SK-N-SH (cell line): ENCODE results near the gene TGFB2. TPM values are rescaled to one million over a fixed set of nuclear protein-coding genes. Genes with fewer than 3 reads are reported as not detected.

Experiments used
- CTCF ChIA-PET: fragments of 300-600, 350-600 bp; formaldehyde crosslinking; extraction: SDS; loops from one replicate; lab custom pipeline; 2021; lab: Yijun Ruan, JAX
- POLR2A ChIA-PET: fragments of 350-600 bp; sonication (Branson Sonifier 250); formaldehyde crosslinking; extraction: SDS; loops from one replicate; lab custom pipeline; 2020; ENCODE audit warnings: antibody characterized with exemption, inconsistent platforms; lab: Yijun Ruan, JAX
- DNase-seq: peaks from one replicate; pipeline ENCODE4 v3.0.0; 2012
- H2AFZ ChIP-seq: fragments of 200-600 bp; sonication (generic); 2 replicates; pipeline ENCODE4 v1.8.1; 2016; ENCODE audit warnings: antibody characterized with exemption, mild to moderate bottlenecking, low read depth
- H3F3A ChIP-seq: fragments of 200-600 bp; sonication (generic); replicated peaks from 2 replicates; pipeline ENCODE3; 2016; ENCODE audit warnings: antibody characterized with exemption, mild to moderate bottlenecking; ENCODE audit not compliant: insufficient read depth
- H3K27ac ChIP-seq, 2 experiments: fragments of 200-500 bp in 1 of 2; fragments of 200-600 bp in 1 of 2; sonication (Bioruptor generic) in 1 of 2; sonication (generic), shearing (Covaris generic) in 1 of 2; 2 replicates each; pipeline versions ENCODE4 v1.5.1 to v1.6.1; 2014 to 2016; ENCODE audit warnings: low read depth in 2 of 2, inconsistent platforms in 1 of 2, low read length in 1 of 2, mild to moderate bottlenecking in 1 of 2, mixed read lengths in 1 of 2
- H3K27me3 ChIP-seq: fragments of 200-600 bp; sonication (generic), shearing (Covaris generic); 2 replicates; pipeline ENCODE4 v1.6.1; 2016; ENCODE audit warnings: mixed run types; ENCODE audit not compliant: insufficient read depth
- H3K36me3 ChIP-seq, 2 experiments: fragments of 200-500 bp in 1 of 2; fragments of 200-600 bp in 1 of 2; sonication (Bioruptor generic) in 1 of 2; sonication (generic) in 1 of 2; replicated peaks in 1 of 2; 2 replicates each; pipeline versions ENCODE3 to v1.5.1; 2014 to 2016; ENCODE audit warnings: low read length in 1 of 2, mild to moderate bottlenecking in 1 of 2; ENCODE audit not compliant: insufficient read depth in 2 of 2, control insufficient read depth in 1 of 2
- H3K4me1 ChIP-seq, 2 experiments: fragments of 200-500 bp in 1 of 2; fragments of 200-600 bp in 1 of 2; sonication (Bioruptor generic) in 1 of 2; sonication (generic), shearing (Covaris generic) in 1 of 2; 2 replicates each; pipeline versions ENCODE4 v1.5.1 to v1.6.1; 2014 to 2016; ENCODE audit warnings: low read depth in 1 of 2, low read length in 1 of 2, mixed run types in 1 of 2; ENCODE audit not compliant: insufficient read depth in 2 of 2, control insufficient read depth in 1 of 2
- H3K4me2 ChIP-seq: fragments of 200-600 bp; sonication (generic), shearing (Covaris generic); 2 replicates; pipeline ENCODE4 v1.6.1; 2017; ENCODE audit warnings: mixed run types
- H3K4me3 ChIP-seq, 2 experiments: fragments of 200-500 bp in 1 of 2; fragments of 200-600 bp in 1 of 2; sonication (Bioruptor generic) in 1 of 2; sonication (generic), shearing (Covaris generic) in 1 of 2; 2 replicates each; pipeline versions ENCODE4 v1.5.1 to v1.8.1; 2014 to 2016; ENCODE audit warnings: low read depth in 2 of 2, inconsistent platforms in 1 of 2, low read length in 1 of 2, mild to moderate bottlenecking in 1 of 2, mixed read lengths in 1 of 2, moderate library complexity in 1 of 2
- H3K79me2 ChIP-seq: fragments of 200-600 bp; sonication (generic); 2 replicates; pipeline ENCODE4 v1.8.1; 2017; ENCODE audit warnings: mild to moderate bottlenecking; ENCODE audit not compliant: insufficient read depth
- H3K9ac ChIP-seq: fragments of 200-600 bp; sonication (generic); 2 replicates; pipeline ENCODE4 v1.6.1; 2017; ENCODE audit warnings: mixed run types
- H3K9me2 ChIP-seq: fragments of 200-600 bp; sonication (generic); 2 replicates; pipeline ENCODE4 v1.6.1; 2017; ENCODE audit warnings: mixed run types
- H3K9me3 ChIP-seq: fragments of 200-600 bp; sonication (generic); 2 replicates; pipeline ENCODE4 v1.6.1; 2017; ENCODE audit warnings: mixed run types, mild to moderate bottlenecking, moderate library complexity
- H4K20me1 ChIP-seq: fragments of 200-600 bp; sonication (generic); 2 replicates; pipeline ENCODE4 v1.6.1; 2017; ENCODE audit warnings: mild to moderate bottlenecking, mixed run types; ENCODE audit not compliant: insufficient read depth
- CHD2 ChIP-seq: fragments of 150-350 bp; IDR thresholded peaks from 2 replicates; pipeline ENCODE4 v1.6.1; 2018; ENCODE audit warnings: low read length; ENCODE audit not compliant: partially characterized antibody
- CTCF ChIP-seq: fragments of 200-600 bp; sonication (generic); IDR thresholded peaks from 2 replicates; pipeline ENCODE4 v1.6.1; 2017; ENCODE audit warnings: antibody characterized with exemption, mild to moderate bottlenecking, moderate library complexity
- EP300 ChIP-seq, 2 experiments: IDR thresholded peaks; 2 replicates each; pipeline versions ENCODE4 v1.4.0 to v1.6.1; 2012; ENCODE audit warnings: borderline replicate concordance in 1 of 2, low read depth in 1 of 2, low read length in 1 of 2
- EZH2phosphoT487 ChIP-seq: fragments of 200-600 bp; sonication (generic); IDR thresholded peaks from 2 replicates; pipeline ENCODE4 v1.6.1; 2017; ENCODE audit warnings: low read depth, mixed run types, mild to moderate bottlenecking, antibody characterized with exemption, moderate library complexity, borderline replicate concordance
- FOSL2 ChIP-seq: IDR thresholded peaks from 2 replicates; pipeline ENCODE4 v1.4.0; 2012; ENCODE audit warnings: low read depth, mild to moderate bottlenecking, moderate library complexity, borderline replicate concordance
- FOXJ3 ChIP-seq: sonication (generic); formaldehyde crosslinking; IDR thresholded peaks from 2 replicates; pipeline ENCODE4 v1.5.1; 2020; ENCODE audit warnings: mild to moderate bottlenecking, missing genetic modification reagents
- FOXM1 ChIP-seq: IDR thresholded peaks from 2 replicates; pipeline ENCODE4 v1.4.0; 2012; ENCODE audit warnings: low read depth, mild to moderate bottlenecking
- GABPA ChIP-seq: IDR thresholded peaks from 2 replicates; pipeline ENCODE4 v1.4.0; 2012; ENCODE audit warnings: low read depth, mild to moderate bottlenecking
- GATA2 ChIP-seq: sonication (generic); formaldehyde crosslinking; IDR thresholded peaks from 2 replicates; pipeline ENCODE4 v1.5.0; 2020; ENCODE audit warnings: mild to moderate bottlenecking, missing genetic modification reagents
- IRF3 ChIP-seq: fragments of 150-350 bp; IDR thresholded peaks from 2 replicates; pipeline ENCODE4 v1.6.1; 2016; ENCODE audit warnings: mild to moderate bottlenecking, low read depth, low read length
- MEF2A ChIP-seq: IDR thresholded peaks from 2 replicates; pipeline ENCODE4 v1.4.0; 2012; ENCODE audit warnings: low read depth, borderline replicate concordance
- MXI1 ChIP-seq: IDR thresholded peaks from 2 replicates; pipeline ENCODE4 v1.6.1; 2012; ENCODE audit warnings: mild to moderate bottlenecking, low read depth, low read length, improper control_type of control experiment
- NFIC ChIP-seq: IDR thresholded peaks from 2 replicates; pipeline ENCODE4 v1.4.0; 2012; ENCODE audit warnings: borderline replicate concordance
- PBX3 ChIP-seq: IDR thresholded peaks from 2 replicates; pipeline ENCODE4; 2012
- RAD21 ChIP-seq: IDR thresholded peaks from 2 replicates; pipeline ENCODE4 v1.6.1; 2012; ENCODE audit warnings: mild to moderate bottlenecking, low read length
- RCOR1 ChIP-seq: fragments of 150-350 bp; IDR thresholded peaks from 2 replicates; pipeline ENCODE4 v1.6.1; 2017; ENCODE audit warnings: antibody characterized with exemption, low read length
- RFX5 ChIP-seq: IDR thresholded peaks from 2 replicates; pipeline ENCODE4 v1.6.1; 2012; ENCODE audit warnings: mild to moderate bottlenecking, improper control_type of control experiment, low read length
- RXRA ChIP-seq: IDR thresholded peaks from 2 replicates; pipeline ENCODE4 v1.4.0; 2012; ENCODE audit warnings: low read depth, mild to moderate bottlenecking, borderline replicate concordance
- SIN3A ChIP-seq: IDR thresholded peaks from 2 replicates; pipeline ENCODE4 v1.6.1; 2012; ENCODE audit warnings: low read depth, mild to moderate bottlenecking, low read length, moderate library complexity, borderline replicate concordance
- SMC3 ChIP-seq: IDR thresholded peaks from 2 replicates; pipeline ENCODE4 v1.6.1; 2012; ENCODE audit warnings: low read depth, low read length, improper control_type of control experiment
- TAF1 ChIP-seq: IDR thresholded peaks from 2 replicates; pipeline ENCODE4 v1.6.1; 2012; ENCODE audit warnings: low read depth, mild to moderate bottlenecking, low read length, moderate library complexity, borderline replicate concordance
- TCF12 ChIP-seq: IDR thresholded peaks from 2 replicates; pipeline ENCODE4 v1.4.0; 2012
- TEAD4 ChIP-seq: IDR thresholded peaks from 2 replicates; pipeline ENCODE4 v1.4.0; 2012; ENCODE audit warnings: mild to moderate bottlenecking, borderline replicate concordance; ENCODE audit not compliant: insufficient read depth
- USF1 ChIP-seq: IDR thresholded peaks from 2 replicates; pipeline ENCODE4 v1.4.0; 2012; ENCODE audit warnings: low read depth, borderline replicate concordance
- YY1 ChIP-seq: IDR thresholded peaks from 2 replicates; pipeline ENCODE4 v1.4.0; 2012; ENCODE audit warnings: low read depth, mild to moderate bottlenecking
- WGBS: methylation state at CpG from one replicate; pipeline ENCODE4 v1.1.6; 2017; ENCODE audit warnings: low lambda C conversion rate; 5-methylcytosine and 5-hydroxymethylcytosine counted together
- polyA plus RNA-seq, 3 experiments: library from polyadenylated mRNA; depleted of rRNA; stranded (reverse); fragments of >200 nt; gene quantifications; 2 replicates each; pipeline ENCODE4 v1.2.3, GENCODE V29; 2012
- TF ChIP-seq, protein P1 (sequence below): IDR thresholded peaks from 2 replicates; pipeline ENCODE4 v1.4.0; 2012; ENCODE audit warnings: low read depth
- TF ChIP-seq, protein P2 (sequence below): IDR thresholded peaks from 2 replicates; pipeline ENCODE4 v1.4.0; 2012; ENCODE audit warnings: low read depth, borderline replicate concordance

Gene TGFB2
- polyA plus RNA-seq, 1 of the 3 experiments (the other 2 are of a cell fraction) = 2.4 TPM

DNA sequence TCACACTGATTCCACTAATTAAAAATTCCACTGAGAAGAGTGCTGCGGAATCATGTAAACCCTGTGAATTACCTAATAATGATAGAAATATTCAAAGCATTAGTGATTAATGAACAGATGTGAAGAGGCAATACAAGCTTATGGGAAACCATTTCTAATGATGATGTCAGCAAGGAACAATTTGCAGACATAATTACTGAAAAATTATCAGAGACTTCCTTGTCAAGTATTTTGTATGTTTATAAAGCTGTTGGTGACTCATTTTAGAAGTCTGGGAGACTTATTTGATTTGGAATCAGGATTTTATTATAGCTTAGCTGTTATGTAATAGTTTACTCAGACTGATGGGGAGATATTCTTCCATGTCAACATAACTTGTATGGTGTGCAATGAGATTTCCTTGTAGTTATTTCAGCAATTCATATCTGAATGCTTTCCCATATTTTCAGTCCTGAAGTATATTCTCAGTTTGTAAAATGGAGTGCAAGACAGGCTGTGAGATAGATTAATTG lies 135.5 kb downstream of the TGFB2 start:
- Histone ChIP-seq H3K9me3 (no peaks in the 10 kb centered on the region), H3F3A (peaks cover 33% of the 10 kb centered on the region), H3K4me2 (peak overlapping the region; percentile 29; the same call in 1 of the 2 replicates), H4K20me1 (no peaks in the 10 kb centered on the region), H2AFZ (no peak overlapping the region), H3K4me1 (peaks cover 13 to 24% of the 10 kb centered on the region in 2 experiments), H3K9me2 (no peaks in the 10 kb centered on the region), H3K27ac (peak overlapping the region; percentile 95 to 97), H3K9ac (peak overlapping the region; percentile 63), H3K36me3 (no peaks in the 10 kb centered on the region), H3K79me2 (no peaks in the 10 kb centered on the region), H3K4me3 (no peak overlapping the region), H3K27me3 (no peaks in the 10 kb centered on the region)
- CTCF ChIA-PET = interaction anchor here (0.7 kb wide), 1 partner anchor 39 kb away, joined by 3 read pairs; no protein-coding TSS in a partner anchor
- no peak for DNase-seq
- WGBS = 47% methylated on average over 1 of the region's 1 CpG
- POLR2A ChIA-PET = no interaction called here
- TF ChIP-seq TEAD4 = 0 out of 2 replicates have a peak, but pooled peaks have one; percentile 7
- TF ChIP-seq FOXM1 = no peak
- TF ChIP-seq FOXJ3 (CRISPR knock-in tag) = no peak
- TF ChIP-seq NFIC = peak; percentile 34; the same call in 1 of the 2 replicates
- TF ChIP-seq EP300 (IDR thresholded peaks at IDR 0.05; ENCODE audit: borderline replicate concordance in 1 of 2, low read depth in 1 of 2, low read length in 1 of 2) = peak in 1 of 2 experiments; percentile 78; a peak in 2 of 4 replicates
- no peak for TF ChIP-seq CHD2
- no peak for TF ChIP-seq GATA2 (CRISPR knock-in tag)
- TF ChIP-seq TAF1 = no peak
- TF ChIP-seq RFX5 = no peak
- TF ChIP-seq, protein P1, sequence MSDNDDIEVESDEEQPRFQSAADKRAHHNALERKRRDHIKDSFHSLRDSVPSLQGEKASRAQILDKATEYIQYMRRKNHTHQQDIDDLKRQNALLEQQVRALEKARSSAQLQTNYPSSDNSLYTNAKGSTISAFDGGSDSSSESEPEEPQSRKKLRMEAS = no peak
- TF ChIP-seq PBX3 = no peak; the same call in none of the 2 replicates
- 0 out of 2 replicates have a peak, but pooled peaks have one; percentile 14 for TF ChIP-seq MEF2A
- TF ChIP-seq TCF12 = peak; percentile 64
- TF ChIP-seq IRF3 = no peak
- no peak for TF ChIP-seq USF1
- TF ChIP-seq RXRA = peak; percentile 15; the same call in 1 of the 2 replicates
- TF ChIP-seq EZH2phosphoT487 = no peak
- no peak for TF ChIP-seq SIN3A
- TF ChIP-seq FOSL2 = peak; percentile 78
- no peak for TF ChIP-seq RAD21
- no peak for TF ChIP-seq SMC3
- TF ChIP-seq YY1 = no peak
- no peak for TF ChIP-seq RCOR1
- no peak for TF ChIP-seq GABPA
- no peak for TF ChIP-seq MXI1
- TF ChIP-seq, protein P2, sequence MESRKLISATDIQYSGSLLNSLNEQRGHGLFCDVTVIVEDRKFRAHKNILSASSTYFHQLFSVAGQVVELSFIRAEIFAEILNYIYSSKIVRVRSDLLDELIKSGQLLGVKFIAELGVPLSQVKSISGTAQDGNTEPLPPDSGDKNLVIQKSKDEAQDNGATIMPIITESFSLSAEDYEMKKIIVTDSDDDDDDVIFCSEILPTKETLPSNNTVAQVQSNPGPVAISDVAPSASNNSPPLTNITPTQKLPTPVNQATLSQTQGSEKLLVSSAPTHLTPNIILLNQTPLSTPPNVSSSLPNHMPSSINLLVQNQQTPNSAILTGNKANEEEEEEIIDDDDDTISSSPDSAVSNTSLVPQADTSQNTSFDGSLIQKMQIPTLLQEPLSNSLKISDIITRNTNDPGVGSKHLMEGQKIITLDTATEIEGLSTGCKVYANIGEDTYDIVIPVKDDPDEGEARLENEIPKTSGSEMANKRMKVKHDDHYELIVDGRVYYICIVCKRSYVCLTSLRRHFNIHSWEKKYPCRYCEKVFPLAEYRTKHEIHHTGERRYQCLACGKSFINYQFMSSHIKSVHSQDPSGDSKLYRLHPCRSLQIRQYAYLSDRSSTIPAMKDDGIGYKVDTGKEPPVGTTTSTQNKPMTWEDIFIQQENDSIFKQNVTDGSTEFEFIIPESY = no peak
- no peak for TF ChIP-seq CTCF
